Measurements from ENCODE around the gene FBXL17.

Gene FBXL17

DNA sequence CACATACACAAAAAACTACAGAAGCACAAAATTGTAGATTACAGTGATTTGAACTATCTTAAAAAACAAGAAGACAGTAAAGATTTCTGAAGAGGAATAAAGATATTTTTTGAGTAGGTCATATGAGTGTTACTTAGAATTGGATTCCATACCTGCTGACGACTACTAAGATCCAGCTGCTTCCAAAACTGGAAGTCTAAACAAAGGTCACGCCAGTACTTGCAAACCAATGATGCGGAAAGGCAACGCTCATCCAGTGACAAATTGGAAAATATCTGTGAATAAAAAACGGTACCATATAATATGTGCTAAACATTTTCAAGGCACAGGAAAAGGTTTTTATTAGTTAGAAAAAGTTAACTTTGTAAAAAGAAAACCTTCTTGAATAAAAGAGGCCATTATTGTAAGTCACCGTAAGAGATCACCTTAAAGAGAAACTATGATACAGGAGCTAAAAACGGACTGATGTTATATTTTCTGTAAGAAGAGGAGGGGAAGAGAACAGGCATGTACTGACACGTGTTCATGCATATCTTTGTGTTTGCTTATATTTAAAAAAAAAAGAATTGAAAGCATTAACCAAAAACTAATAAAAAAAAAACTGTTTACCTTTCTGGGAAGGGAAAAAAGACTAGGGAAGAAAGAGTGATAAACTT lies 14.1 kb downstream of the FBXL17 start:
- in situ Hi-C loops (cut with MboI; ENCODE audit: low sequenced_read_pairs, unreplicated experiment) = no loop called here
- TF ChIP-seq, protein P1, sequence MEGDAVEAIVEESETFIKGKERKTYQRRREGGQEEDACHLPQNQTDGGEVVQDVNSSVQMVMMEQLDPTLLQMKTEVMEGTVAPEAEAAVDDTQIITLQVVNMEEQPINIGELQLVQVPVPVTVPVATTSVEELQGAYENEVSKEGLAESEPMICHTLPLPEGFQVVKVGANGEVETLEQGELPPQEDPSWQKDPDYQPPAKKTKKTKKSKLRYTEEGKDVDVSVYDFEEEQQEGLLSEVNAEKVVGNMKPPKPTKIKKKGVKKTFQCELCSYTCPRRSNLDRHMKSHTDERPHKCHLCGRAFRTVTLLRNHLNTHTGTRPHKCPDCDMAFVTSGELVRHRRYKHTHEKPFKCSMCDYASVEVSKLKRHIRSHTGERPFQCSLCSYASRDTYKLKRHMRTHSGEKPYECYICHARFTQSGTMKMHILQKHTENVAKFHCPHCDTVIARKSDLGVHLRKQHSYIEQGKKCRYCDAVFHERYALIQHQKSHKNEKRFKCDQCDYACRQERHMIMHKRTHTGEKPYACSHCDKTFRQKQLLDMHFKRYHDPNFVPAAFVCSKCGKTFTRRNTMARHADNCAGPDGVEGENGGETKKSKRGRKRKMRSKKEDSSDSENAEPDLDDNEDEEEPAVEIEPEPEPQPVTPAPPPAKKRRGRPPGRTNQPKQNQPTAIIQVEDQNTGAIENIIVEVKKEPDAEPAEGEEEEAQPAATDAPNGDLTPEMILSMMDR (IDR thresholded peaks at IDR 0.05; ENCODE audit: borderline replicate concordance, control extremely low read depth, extremely low read depth, insufficient read depth, missing control alignments) = no peak
- no peak for DNase-seq (ENCODE audit: low spot score)

DNA sequence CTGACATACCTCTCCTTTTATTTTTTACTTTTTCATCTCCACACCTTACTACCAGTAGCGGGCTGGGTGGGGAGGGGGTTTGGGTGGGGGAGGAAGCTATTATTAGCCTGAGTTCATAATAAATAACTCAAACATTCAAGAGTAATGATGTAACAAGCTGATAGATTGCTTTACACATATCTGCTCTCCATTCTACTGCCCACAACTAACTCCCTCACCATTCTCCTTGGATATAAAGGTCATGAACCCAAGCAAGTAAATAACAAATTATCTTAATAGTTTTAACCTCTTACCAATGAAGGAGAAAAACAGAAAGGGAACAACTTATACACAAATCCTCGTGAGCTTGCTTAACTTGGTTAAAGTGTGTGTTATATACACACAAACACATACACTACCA lies 15.4 kb downstream of the FBXL17 start:
- in situ Hi-C loops (cut with MboI; ENCODE audit: low sequenced_read_pairs, unreplicated experiment) = no loop called here
- no peak for DNase-seq (ENCODE audit: low spot score)
- TF ChIP-seq, protein P1 (IDR thresholded peaks at IDR 0.05; ENCODE audit: borderline replicate concordance, control extremely low read depth, extremely low read depth, insufficient read depth, missing control alignments) = no peak

DNA sequence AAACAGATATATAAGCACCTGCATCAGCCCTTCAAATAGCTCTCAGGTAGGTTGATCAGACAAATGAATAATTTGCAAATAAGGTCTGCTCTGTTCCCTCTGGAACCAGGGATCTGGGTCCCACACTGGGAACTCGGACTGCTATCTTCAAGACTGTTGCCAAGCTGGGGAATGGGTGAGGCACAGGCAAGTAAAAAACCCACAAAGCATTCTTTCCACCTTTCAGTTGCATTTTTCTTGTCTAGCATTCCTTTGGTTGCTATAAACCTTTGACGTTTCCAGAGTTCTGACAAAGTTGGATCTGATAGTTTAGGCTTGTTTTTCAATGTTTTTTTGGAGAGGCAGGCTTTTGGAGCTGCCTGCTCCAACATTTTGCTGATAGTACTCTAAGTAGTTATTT lies 20.1 kb downstream of the FBXL17 start:
- no peak for DNase-seq (ENCODE audit: low spot score)
- in situ Hi-C loops (cut with MboI; ENCODE audit: low sequenced_read_pairs, unreplicated experiment) = no loop called here
- TF ChIP-seq, protein P1 (IDR thresholded peaks at IDR 0.05; ENCODE audit: borderline replicate concordance, control extremely low read depth, extremely low read depth, insufficient read depth, missing control alignments) = no peak

DNA sequence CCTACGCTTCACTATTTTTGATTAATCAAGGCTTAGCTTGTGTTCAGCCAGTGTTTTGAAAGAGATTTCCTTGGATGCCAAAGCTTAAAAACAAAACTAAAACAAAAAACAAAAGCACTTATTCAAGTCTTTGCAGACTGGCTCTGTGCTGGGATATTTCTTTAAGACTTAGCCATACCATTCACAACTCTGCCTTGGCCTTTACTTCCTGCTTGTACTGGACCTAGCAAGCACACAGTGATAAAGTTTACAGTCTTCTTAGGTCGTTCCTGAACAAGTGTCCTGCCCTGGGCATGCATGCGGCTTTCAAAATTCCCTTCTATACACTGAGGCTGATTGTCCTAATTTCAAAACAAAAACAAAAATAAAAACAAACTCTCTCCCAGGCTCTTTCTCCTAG lies 20.7 kb downstream of the FBXL17 start:
- no peak for DNase-seq (ENCODE audit: low spot score)
- TF ChIP-seq, protein P1 (IDR thresholded peaks at IDR 0.05; ENCODE audit: borderline replicate concordance, control extremely low read depth, extremely low read depth, insufficient read depth, missing control alignments) = no peak
- in situ Hi-C loops (cut with MboI; ENCODE audit: low sequenced_read_pairs, unreplicated experiment) = no loop called here

DNA sequence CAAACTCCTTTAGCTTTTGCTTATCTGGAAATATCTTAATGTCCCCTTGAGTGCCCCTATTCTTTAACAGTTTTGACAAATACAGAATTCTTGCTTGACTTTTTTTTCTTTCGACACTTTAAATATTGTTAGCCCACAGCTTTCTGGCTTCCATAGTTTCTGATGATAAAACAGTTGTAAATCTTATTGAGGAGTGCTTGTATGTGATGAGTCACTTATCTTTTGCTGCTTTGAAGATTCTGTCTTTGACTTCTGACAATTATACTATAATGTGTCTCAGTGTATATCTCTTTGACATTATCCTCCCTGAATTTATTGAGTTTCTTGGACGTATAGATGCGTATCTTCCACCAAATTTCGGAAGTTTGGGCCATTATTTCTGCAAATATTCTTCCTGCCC lies 21.6 kb downstream of the FBXL17 start:
- in situ Hi-C loops (cut with MboI; ENCODE audit: low sequenced_read_pairs, unreplicated experiment) = no loop called here
- DNase-seq (ENCODE audit: low spot score) = no peak
- TF ChIP-seq, protein P1 (IDR thresholded peaks at IDR 0.05; ENCODE audit: borderline replicate concordance, control extremely low read depth, extremely low read depth, insufficient read depth, missing control alignments) = no peak

DNA sequence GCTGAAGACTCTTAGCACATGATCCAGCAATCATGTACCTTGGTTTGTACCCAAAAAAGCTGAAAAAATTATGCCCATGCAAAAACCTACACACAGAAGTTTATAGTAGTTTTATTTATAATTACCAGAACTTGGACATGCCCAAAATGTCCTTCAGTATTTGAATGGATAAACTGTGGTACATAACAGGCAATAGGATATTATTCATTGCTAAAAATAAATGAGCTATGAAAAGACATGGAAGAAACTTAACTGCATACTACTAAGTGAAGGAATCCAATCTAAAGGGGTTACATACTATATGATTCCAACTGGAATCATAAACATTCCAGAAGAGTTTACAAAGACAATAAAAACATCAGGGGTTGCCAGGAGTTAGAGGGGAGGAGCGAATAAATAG lies 25.6 kb downstream of the FBXL17 start:
- no peak for DNase-seq (ENCODE audit: low spot score)
- TF ChIP-seq, protein P1 (IDR thresholded peaks at IDR 0.05; ENCODE audit: borderline replicate concordance, control extremely low read depth, extremely low read depth, insufficient read depth, missing control alignments) = no peak
- in situ Hi-C loops (cut with MboI; ENCODE audit: low sequenced_read_pairs, unreplicated experiment) = no loop called here

All from GM13976 (cell line).